CD4-positive, alpha-beta T cell (primary cell): Measurements from ENCODE around the gene MMRN2. TPM values are rescaled to one million over a fixed set of nuclear protein-coding genes. Genes with fewer than 3 reads are reported as not detected.
A peak's percentile ranks its signal among the peaks of the same experiment; 100 is the strongest.

Source experiments
- ATAC-seq: fragments of 200-7000 bp; cut with Tn5 transposase; one replicate; pipeline ENCODE4 v1.10.0; 2022; ENCODE audit warnings: mild to moderate bottlenecking; ENCODE audit not compliant: poor library complexity
- CTCF ChIA-PET: fragments of 350-600 bp; sonication (Branson Sonifier 250); formaldehyde crosslinking; loops from one replicate; lab custom pipeline; 2021; ENCODE audit warnings: antibody characterized with exemption, inconsistent platforms; lab: Charles Lee
- POLR2A ChIA-PET: fragments of 350-600 bp; sonication (Branson Sonifier 250); formaldehyde crosslinking; loops from one replicate; lab custom pipeline; 2021; ENCODE audit warnings: antibody characterized with exemption, inconsistent platforms; lab: Charles Lee
- DNase-seq, 14 experiments: peaks; one replicate each; pipeline ENCODE4 v3.0.0-alpha.2; 2013 to 2020; ENCODE audit warnings: mixed read lengths in 2 of 14
- H3K27ac ChIP-seq, 2 donors: one replicate each; pipeline versions ENCODE4 v1.5.1 to v1.7.0; 2013; ENCODE audit warnings: low read length in 2 of 2, low read depth in 1 of 2, mild to moderate bottlenecking in 1 of 2
- H3K27me3 ChIP-seq, 2 experiments: 1 replicate in 1 of 2; 2 replicates in 1 of 2; pipeline versions ENCODE4 v1.6.1 to v1.7.0; 2013; ENCODE audit warnings: low read length in 2 of 2, control low read depth in 1 of 2, mild to moderate bottlenecking in 1 of 2, moderate library complexity in 1 of 2; ENCODE audit not compliant: insufficient read depth in 2 of 2, control insufficient read depth in 1 of 2
- H3K36me3 ChIP-seq: one replicate; pipeline ENCODE4 v1.6.1; 2013; ENCODE audit warnings: low read length, control low read depth; ENCODE audit not compliant: insufficient read depth
- H3K4me1 ChIP-seq: one replicate; pipeline ENCODE4 v1.6.1; 2013; ENCODE audit warnings: low read length, control low read depth; ENCODE audit not compliant: insufficient read depth
- H3K4me3 ChIP-seq: one replicate; pipeline ENCODE4 v1.5.1; 2013; ENCODE audit warnings: mild to moderate bottlenecking, low read length, moderate library complexity
- H3K9me3 ChIP-seq, 2 experiments: 1 replicate in 1 of 2; 2 replicates in 1 of 2; pipeline versions ENCODE4 v1.6.1 to v1.7.0; 2013; ENCODE audit warnings: low read length in 2 of 2, mild to moderate bottlenecking in 2 of 2, control low read depth in 1 of 2, moderate library complexity in 1 of 2; ENCODE audit not compliant: control insufficient read depth in 1 of 2, insufficient read depth in 1 of 2
- H3K27ac Mint-ChIP-seq: one replicate; pipeline ENCODE4 v1.8.0; 2020; ENCODE audit warnings: mixed read lengths
- H3K27me3 Mint-ChIP-seq: one replicate; pipeline ENCODE4 v1.8.0; 2021; ENCODE audit warnings: mixed read lengths
- H3K36me3 Mint-ChIP-seq: one replicate; pipeline ENCODE4 v1.8.0; 2021; ENCODE audit warnings: low read depth, mixed read lengths
- H3K4me1 Mint-ChIP-seq: one replicate; pipeline ENCODE4 v1.8.0; 2021; ENCODE audit warnings: low read depth, mixed read lengths
- H3K4me3 Mint-ChIP-seq: one replicate; pipeline ENCODE4 v1.8.0; 2020; ENCODE audit warnings: mild to moderate bottlenecking, mixed read lengths
- H3K9me3 Mint-ChIP-seq: one replicate; pipeline ENCODE4 v1.8.0; 2020; ENCODE audit warnings: mixed read lengths
- CTCF ChIP-seq: fragments of 200-600 bp; IDR thresholded peaks from one replicate; pipeline ENCODE4 v1.8.0; 2022; ENCODE audit warnings: antibody characterized with exemption, mild to moderate bottlenecking
- intact Hi-C, 2 experiments: fragments of 100-400 bp; cut with DNase I in 1 of 2; cut with micrococcal nuclease in 1 of 2; formaldehyde crosslinking; loops; one replicate each; pipeline versions ENCODE4 v1.15.1 to v1.9.0; 2023 to 2025; cut with DNase I, micrococcal nuclease
- total RNA-seq, 174 experiments: library from RNA in 2 of 174; stranded (reverse) in 2 of 174; gene quantifications; one replicate each; pipeline ENCODE4 v1.2.3 and lab custom pipeline; 2021 to 2026

The MMRN2 gene
- total RNA-seq, 2 experiments from 2014 or later, result 0.47 to 1.8 TPM

- H3K27ac Mint-ChIP-seq, result no peak overlapping the region
- Histone ChIP-seq H3K36me3 (no peaks in the 10 kb centered on the region), H3K9me3 (no peaks in the 10 kb centered on the region), H3K4me3 (no peak overlapping the region), H3K27me3 (no peaks in the 10 kb centered on the region), H3K27ac (no peak overlapping the region), H3K4me1 (peaks cover 55% of the 10 kb centered on the region)
- H3K9me3 Mint-ChIP-seq, result no peaks in the 10 kb centered on the region
- H3K36me3 Mint-ChIP-seq, result no peaks in the 10 kb centered on the region
- intact Hi-C loops, result loop anchor here (10.0 kb wide), 2 partner anchors 279 to 559 kb away; no protein-coding TSS in a partner anchor
- CTCF ChIA-PET, result no interaction called here
- DNase-seq (peak in 1 of 14 experiments; percentile 29), ATAC-seq (no peak)
- H3K4me1 Mint-ChIP-seq, result peaks cover 23% of the 10 kb centered on the region
- peaks cover 3% of the 10 kb centered on the region for H3K27me3 Mint-ChIP-seq
- POLR2A ChIA-PET, result no interaction called here
- no peak overlapping the region for H3K4me3 Mint-ChIP-seq
- TF ChIP-seq CTCF, result no peak
Measured at GRCh38 chr10:86964061-86964846, 6.8 kb upstream of the MMRN2 start.

GRCh38 chr10:86963341-86963919 is 6.0 kb upstream of the MMRN2 start:
- H3K27ac ChIP-seq, result no peak overlapping the region
- peak in 1 of 14 experiments; percentile 31 for DNase-seq
- ChIA-PET POLR2A (no interaction called here), CTCF (no interaction called here)
- H3K4me1 Mint-ChIP-seq, result peaks cover 18% of the 10 kb centered on the region
- no peaks in the 10 kb centered on the region for H3K9me3 ChIP-seq
- H3K36me3 ChIP-seq, result no peaks in the 10 kb centered on the region
- TF ChIP-seq CTCF, result no peak
- no peak for ATAC-seq
- H3K27ac Mint-ChIP-seq, result no peak overlapping the region
- H3K4me3 Mint-ChIP-seq, result no peak overlapping the region
- H3K36me3 Mint-ChIP-seq, result no peaks in the 10 kb centered on the region
- H3K4me3 ChIP-seq, result no peak overlapping the region
- peaks cover 3% of the 10 kb centered on the region for H3K27me3 Mint-ChIP-seq
- intact Hi-C loops, result loop anchor here (10.0 kb wide), 2 partner anchors 279 to 559 kb away; no protein-coding TSS in a partner anchor
- H3K4me1 ChIP-seq, result peaks cover 47% of the 10 kb centered on the region
- no peaks in the 10 kb centered on the region for H3K9me3 Mint-ChIP-seq
- no peaks in the 10 kb centered on the region for H3K27me3 ChIP-seq

GRCh38 chr10:86962981-86963310 is 5.5 kb upstream of the MMRN2 start:
- no peak overlapping the region for H3K4me3 Mint-ChIP-seq
- no peaks in the 10 kb centered on the region for H3K9me3 Mint-ChIP-seq
- no peaks in the 10 kb centered on the region for H3K36me3 ChIP-seq
- peaks cover 3% of the 10 kb centered on the region for H3K27me3 Mint-ChIP-seq
- ChIA-PET POLR2A (interaction anchor here (0.7 kb wide), 1 partner anchor 26 kb away, joined by 3 read pairs; no protein-coding TSS in a partner anchor), CTCF (no interaction called here)
- DNase-seq (peak in 1 of 14 experiments; percentile 9), ATAC-seq (no peak)
- H3K27ac Mint-ChIP-seq, result no peak overlapping the region
- peaks cover 18% of the 10 kb centered on the region for H3K4me1 Mint-ChIP-seq
- no peaks in the 10 kb centered on the region for H3K9me3 ChIP-seq
- no peak for TF ChIP-seq CTCF
- intact Hi-C loops, result loop anchor here (10.0 kb wide), 2 partner anchors 278 to 558 kb away; no protein-coding TSS in a partner anchor
- H3K4me3 ChIP-seq, result no peak overlapping the region
- H3K36me3 Mint-ChIP-seq, result no peaks in the 10 kb centered on the region
- peaks cover 43% of the 10 kb centered on the region for H3K4me1 ChIP-seq
- H3K27ac ChIP-seq, result no peak overlapping the region
- H3K27me3 ChIP-seq, result no peaks in the 10 kb centered on the region
